Activated CD4-positive, alpha-beta T cell treated with anti-CD3 and anti-CD28 coated beads for 36 hours (primary cell): Measurements from ENCODE around the gene PRDM2. TPM values are rescaled to one million over a fixed set of nuclear protein-coding genes. Genes with fewer than 3 reads are reported as not detected.

Source experiments
- ATAC-seq: fragments of 200-7000 bp; cut with Tn5 transposase; one replicate; pipeline ENCODE4 v1.10.0; 2021; ENCODE audit warnings: mild to moderate bottlenecking, moderate library complexity
- CTCF ChIA-PET: fragments of 350-600 bp; sonication (Branson Sonifier 250); formaldehyde crosslinking; loops from one replicate; lab custom pipeline; 2021; ENCODE audit warnings: antibody characterized with exemption; lab: Charles Lee
- POLR2A ChIA-PET: fragments of 350-600 bp; sonication (Branson Sonifier 250); formaldehyde crosslinking; loops from one replicate; lab custom pipeline; 2021; ENCODE audit warnings: antibody characterized with exemption, inconsistent platforms; lab: Charles Lee
- DNase-seq: peaks from one replicate; pipeline ENCODE4 v3.0.0-alpha.2; 2020
- H3K27ac Mint-ChIP-seq: one replicate; pipeline ENCODE4 v1.8.0; 2021; ENCODE audit warnings: mixed read lengths
- H3K27me3 Mint-ChIP-seq: one replicate; pipeline ENCODE4 v1.8.0; 2021; ENCODE audit warnings: mixed read lengths
- H3K36me3 Mint-ChIP-seq: one replicate; pipeline ENCODE4 v1.8.0; 2021; ENCODE audit warnings: low read depth, mixed read lengths
- H3K4me1 Mint-ChIP-seq: one replicate; pipeline ENCODE4 v1.8.0; 2021; ENCODE audit warnings: mixed read lengths
- H3K4me3 Mint-ChIP-seq: one replicate; pipeline ENCODE4 v1.8.0; 2021; ENCODE audit warnings: mild to moderate bottlenecking, moderate library complexity, mixed read lengths
- H3K9me3 Mint-ChIP-seq: one replicate; pipeline ENCODE4 v1.8.0; 2021; ENCODE audit warnings: low read depth, mixed read lengths
- intact Hi-C, 2 experiments: fragments of 100-400 bp; cut with DNase I in 1 of 2; cut with micrococcal nuclease in 1 of 2; formaldehyde crosslinking; loops; one replicate each; pipeline versions ENCODE4 v1.14.2 to v1.15.1; 2022 to 2024; cut with DNase I, micrococcal nuclease
- total RNA-seq, 2 experiments: library from RNA; stranded (reverse); gene quantifications; one replicate each; pipeline ENCODE4 v1.2.3, GENCODE V29; 2021

PRDM2 gene
- total RNA-seq, 2 experiments from 2014 or later, result 36.2 to 46.7 TPM

DNA sequence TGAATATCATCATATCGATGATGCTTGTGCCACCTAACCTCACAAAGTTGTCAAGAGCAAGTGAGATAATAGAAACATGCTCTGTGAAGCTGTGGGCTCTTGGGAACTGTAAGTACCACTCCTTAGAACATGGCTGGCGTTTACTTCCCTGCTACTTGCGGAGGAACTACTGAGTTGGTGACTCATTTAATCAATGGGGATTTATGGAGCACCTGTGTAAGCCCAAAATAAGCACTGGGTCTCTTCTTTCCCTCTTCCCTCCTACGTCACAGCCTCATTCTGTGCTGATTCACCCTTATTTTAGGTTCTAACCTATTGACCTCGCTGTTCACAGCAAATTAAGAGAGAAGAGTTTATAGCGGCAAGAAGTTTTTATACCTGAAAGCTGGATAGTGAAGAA is 52.9 kb downstream of the PRDM2 start:
- no peaks in the 10 kb centered on the region for H3K27me3 Mint-ChIP-seq
- no peak for ATAC-seq
- POLR2A ChIA-PET, result interaction anchor here (0.6 kb wide), 1 partner anchor 73 kb away, joined by 3 read pairs; no protein-coding TSS in a partner anchor
- H3K4me1 Mint-ChIP-seq, result peaks cover 73% of the 10 kb centered on the region
- peak overlapping the region; percentile 14 for H3K27ac Mint-ChIP-seq
- CTCF ChIA-PET, result no interaction called here
- DNase-seq, result no peak
- H3K4me3 Mint-ChIP-seq, result no peak overlapping the region
- intact Hi-C loops, result no loop called here
- no peaks in the 10 kb centered on the region for H3K9me3 Mint-ChIP-seq
- peaks cover 34% of the 10 kb centered on the region for H3K36me3 Mint-ChIP-seq

DNA sequence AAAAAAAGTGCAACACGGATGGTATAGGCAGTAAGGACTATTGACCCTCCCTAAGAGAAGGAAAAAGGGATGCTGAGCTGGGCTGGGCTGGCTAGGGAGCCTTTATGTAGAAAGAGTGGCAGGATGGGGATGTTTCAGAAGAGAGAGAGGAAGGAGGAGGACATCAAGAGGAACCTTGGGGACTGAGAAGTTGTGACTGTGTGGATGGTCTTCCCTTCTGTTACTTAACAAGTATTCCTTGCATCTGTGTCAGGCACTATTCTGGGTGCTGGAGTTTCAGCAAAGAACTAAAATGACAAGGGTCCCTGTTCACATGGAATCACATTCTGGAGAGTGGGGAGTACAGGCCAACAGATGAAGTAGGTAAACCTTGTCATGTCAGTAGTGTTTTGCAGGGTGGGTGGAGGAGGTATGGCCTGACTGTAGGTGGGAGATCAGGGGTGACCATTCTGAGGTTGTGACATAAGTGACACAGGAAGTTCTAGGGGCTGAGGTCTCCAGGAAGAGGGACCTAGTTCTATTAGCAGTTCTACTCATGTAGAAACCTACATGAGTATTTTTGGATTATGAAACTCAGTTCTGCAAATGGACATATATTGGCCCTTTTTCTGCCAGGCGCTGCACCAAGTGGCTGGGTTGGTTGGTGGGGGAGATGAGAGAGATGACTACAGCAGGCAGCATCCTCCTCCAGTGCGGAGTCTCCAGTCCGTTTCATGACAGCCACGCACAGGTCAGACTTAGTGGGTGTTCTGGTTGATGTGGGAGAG is 53.8 kb downstream of the PRDM2 start:
- Mint-ChIP-seq H3K4me1 (peaks cover 72% of the 10 kb centered on the region), H3K27me3 (no peaks in the 10 kb centered on the region)

DNA sequence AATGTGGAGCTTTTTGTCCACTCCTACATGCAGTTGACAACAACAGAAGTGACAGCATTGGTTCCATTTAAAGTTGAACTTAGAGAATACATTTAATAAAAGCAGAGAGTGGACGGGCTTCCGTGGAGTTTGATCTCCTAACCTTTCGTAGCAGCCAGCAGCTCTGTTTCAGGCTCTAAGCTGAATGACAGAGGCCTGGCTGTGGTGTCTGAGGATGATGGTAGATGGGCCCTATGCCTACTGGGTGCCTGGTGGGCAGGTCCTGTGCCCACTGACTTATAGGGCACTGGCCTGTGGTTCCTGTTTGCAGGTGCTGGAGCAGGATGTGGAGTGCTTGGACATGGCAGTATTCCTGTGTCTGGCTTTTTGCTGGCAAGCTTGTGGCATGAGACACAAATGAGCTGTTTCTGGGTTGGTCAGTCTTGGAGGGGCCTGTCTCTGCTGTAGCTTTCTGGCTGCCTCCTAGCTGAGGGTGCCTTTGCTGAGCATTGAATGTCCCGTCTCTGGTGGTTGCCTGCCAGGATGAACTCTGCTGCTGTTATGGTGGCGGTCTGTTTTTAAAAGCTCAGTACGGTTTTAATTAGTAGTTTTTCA is 54.6 kb downstream of the PRDM2 start:
- no peak overlapping the region for H3K27ac Mint-ChIP-seq
- POLR2A ChIA-PET, result interaction anchor here (1.0 kb wide), 1 partner anchor 53 kb away, joined by 3 read pairs; no protein-coding TSS in a partner anchor
- no peaks in the 10 kb centered on the region for H3K27me3 Mint-ChIP-seq

More for the DNA sequence above, 53.8 kb downstream of the PRDM2 start:
- H3K9me3 Mint-ChIP-seq, result no peaks in the 10 kb centered on the region
- ChIA-PET POLR2A (interaction anchor here (0.6 kb wide), 1 partner anchor 74 kb away, joined by 3 read pairs; no protein-coding TSS in a partner anchor), CTCF (interaction anchor here (0.9 to 1.4 kb wide), 3 partner anchors 19 to 37 kb away, joined by 3 to 5 read pairs (median 5); no protein-coding TSS in a partner anchor)
- peaks cover 34% of the 10 kb centered on the region for H3K36me3 Mint-ChIP-seq
- intact Hi-C loops, result no loop called here
- ATAC-seq (no peak), DNase-seq (no peak)
- peak overlapping the region; percentile 37 for H3K4me3 Mint-ChIP-seq
- peak overlapping the region; percentile 61 for H3K27ac Mint-ChIP-seq

DNA sequence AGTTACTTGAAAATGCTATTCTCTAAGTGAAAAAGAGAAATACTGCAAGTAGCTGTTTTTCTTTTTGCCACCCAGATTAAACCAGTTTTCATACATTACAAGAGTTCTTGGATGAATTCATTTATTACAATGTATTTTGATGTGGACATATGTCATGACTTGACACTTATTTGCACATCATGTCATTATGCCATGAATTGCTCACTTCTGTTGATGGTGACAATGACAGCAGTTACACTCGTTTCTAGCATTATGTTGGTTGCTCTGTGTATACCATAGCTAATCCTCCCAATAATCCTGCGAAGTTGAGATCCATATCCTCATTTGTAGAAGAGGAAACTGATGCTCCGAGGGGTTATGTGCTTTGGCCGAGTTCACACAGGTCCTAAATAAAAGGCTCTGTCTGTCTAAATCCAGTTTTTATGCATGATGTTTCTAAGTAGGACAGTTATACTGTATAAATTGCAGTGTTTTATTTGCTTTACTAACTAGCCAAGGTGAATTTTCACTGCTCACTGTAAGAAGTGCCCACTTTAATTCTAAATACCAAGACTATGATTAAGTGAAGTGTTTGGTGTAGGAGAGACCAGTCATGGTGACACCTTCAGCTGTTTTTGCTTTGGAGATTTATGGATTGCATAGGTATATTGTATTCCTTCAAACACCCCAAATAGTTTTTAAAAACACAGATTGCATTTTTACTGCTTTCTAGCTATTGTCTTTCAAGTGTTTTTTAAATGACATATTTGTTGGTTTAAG is 56.7 kb downstream of the PRDM2 start:
- ChIA-PET CTCF (interaction anchor here (0.7 to 1.6 kb wide), 3 partner anchors 8 to 32 kb away, joined by 3 to 6 read pairs (median 3); no protein-coding TSS in a partner anchor), POLR2A (interaction anchor here (0.7 kb wide), 1 partner anchor 48 kb away, joined by 3 read pairs; no protein-coding TSS in a partner anchor)
- H3K27me3 Mint-ChIP-seq, result no peaks in the 10 kb centered on the region
- intact Hi-C loops, result loop anchor here in 1 of 2 experiments (2.0 kb wide), 1 partner anchor 38 kb away; no protein-coding TSS in a partner anchor
- H3K4me3 Mint-ChIP-seq, result no peak overlapping the region
- H3K27ac Mint-ChIP-seq, result peak overlapping the region; percentile 56
- peaks cover 84% of the 10 kb centered on the region for H3K4me1 Mint-ChIP-seq
- DNase-seq, result no peak
- peak; percentile 55 for ATAC-seq
- H3K9me3 Mint-ChIP-seq, result no peaks in the 10 kb centered on the region
- peaks cover 25% of the 10 kb centered on the region for H3K36me3 Mint-ChIP-seq

More for the DNA sequence above, 54.6 kb downstream of the PRDM2 start:
- peaks cover 34% of the 10 kb centered on the region for H3K36me3 Mint-ChIP-seq
- H3K4me1 Mint-ChIP-seq, result peaks cover 80% of the 10 kb centered on the region
- H3K9me3 Mint-ChIP-seq, result no peaks in the 10 kb centered on the region
- H3K4me3 Mint-ChIP-seq, result no peak overlapping the region
- CTCF ChIA-PET, result interaction anchor here (0.9 to 1.4 kb wide), 4 partner anchors 20 to 36 kb away, joined by 3 to 5 read pairs (median 4); no protein-coding TSS in a partner anchor
- intact Hi-C loops, result no loop called here
- DNase-seq (no peak), ATAC-seq (no peak)

DNA sequence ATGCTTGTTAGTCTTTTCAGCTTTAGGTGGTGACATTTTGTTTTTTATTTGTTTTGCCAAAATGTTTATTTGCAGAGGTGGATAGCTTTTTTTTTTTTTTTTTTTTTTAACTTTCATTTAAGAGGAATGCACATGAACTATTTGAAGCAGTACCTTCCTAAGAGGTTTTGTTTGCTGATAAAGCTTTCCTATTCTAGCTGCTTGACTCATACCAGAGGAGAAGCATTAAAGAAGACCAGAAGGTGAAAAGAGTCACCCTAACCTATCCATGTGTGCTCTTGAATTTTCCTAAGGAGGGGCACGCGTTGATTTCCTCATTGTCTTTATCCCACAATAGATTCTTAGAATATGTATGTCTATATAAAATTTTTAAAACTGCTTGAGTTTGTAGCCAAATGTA is 57.7 kb downstream of the PRDM2 start:
- Mint-ChIP-seq H3K9me3 (no peaks in the 10 kb centered on the region), H3K27me3 (no peaks in the 10 kb centered on the region), H3K36me3 (peaks cover 19% of the 10 kb centered on the region), H3K4me1 (peaks cover 85% of the 10 kb centered on the region), H3K27ac (peak overlapping the region; percentile 61), H3K4me3 (no peak overlapping the region)
- CTCF ChIA-PET, result interaction anchor here (0.6 to 2.0 kb wide), 6 partner anchors 9 to 33 kb away, joined by 3 to 8 read pairs (median 4); no protein-coding TSS in a partner anchor
- intact Hi-C loops, result loop anchor here in 1 of 2 experiments (2.0 kb wide), 1 partner anchor 37 kb away; no protein-coding TSS in a partner anchor
- DNase-seq (no peak), ATAC-seq (no peak)
- POLR2A ChIA-PET, result interaction anchor here (0.7 to 0.8 kb wide), 2 partner anchors 32 to 47 kb away, joined by 3 read pairs; no protein-coding TSS in a partner anchor

DNA sequence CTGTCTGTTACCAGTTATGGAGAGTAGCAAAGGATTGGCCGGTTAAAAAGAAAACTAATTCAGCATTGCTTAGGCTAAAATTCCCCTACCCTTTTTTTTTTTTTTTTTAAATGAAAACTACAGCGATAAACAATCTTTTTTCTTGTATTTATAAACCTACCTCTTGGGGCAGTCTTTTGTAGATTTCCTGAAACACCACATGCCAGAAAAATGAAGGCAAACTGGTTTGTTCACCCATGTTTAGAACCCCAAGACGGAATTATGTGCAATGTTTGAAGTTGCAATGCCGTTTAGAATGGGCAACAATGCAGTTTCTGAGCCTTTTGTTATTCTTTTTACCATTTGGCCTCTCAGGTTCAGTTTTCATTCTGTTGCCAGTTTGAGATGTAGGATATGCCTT is 59.1 kb downstream of the PRDM2 start:
- ChIA-PET CTCF (interaction anchor here (2.0 kb wide), 1 partner anchor 12 kb away, joined by 8 read pairs; no protein-coding TSS in a partner anchor), POLR2A (interaction anchor here (0.7 kb wide), 1 partner anchor 10 kb away, joined by 8 read pairs; no protein-coding TSS in a partner anchor)
- Mint-ChIP-seq H3K4me1 (peaks cover 85% of the 10 kb centered on the region), H3K4me3 (no peak overlapping the region), H3K36me3 (peaks cover 9% of the 10 kb centered on the region), H3K9me3 (no peaks in the 10 kb centered on the region), H3K27ac (no peak overlapping the region), H3K27me3 (no peaks in the 10 kb centered on the region)
- no peak for ATAC-seq
- DNase-seq, result no peak
- intact Hi-C loops, result no loop called here

DNA sequence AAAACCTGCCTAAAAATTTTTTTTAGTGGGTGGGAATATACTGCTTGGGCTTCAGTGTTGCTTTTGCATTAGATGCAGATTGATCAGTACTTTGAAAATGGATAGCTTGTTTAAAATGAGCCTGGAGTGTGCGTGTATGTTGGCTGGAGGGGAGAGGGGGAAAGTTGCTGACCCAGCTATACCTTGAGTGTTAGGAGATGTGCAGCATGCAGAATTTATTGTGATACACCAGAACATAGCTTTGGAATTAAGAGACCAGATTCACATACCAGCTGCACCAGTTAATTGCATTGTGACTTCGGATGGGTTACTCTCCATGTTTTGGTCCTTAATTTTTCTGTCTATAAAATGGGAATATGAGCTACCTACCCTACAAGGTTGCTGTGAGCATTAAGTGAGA is 60.4 kb downstream of the PRDM2 start:
- DNase-seq (no peak), ATAC-seq (no peak)
- ChIA-PET CTCF (interaction anchor here (0.6 to 0.9 kb wide), 2 partner anchors 15 to 30 kb away, joined by 3 to 6 read pairs; no protein-coding TSS in a partner anchor), POLR2A (interaction anchor here (0.6 kb wide), 1 partner anchor 37 kb away, joined by 7 read pairs; no protein-coding TSS in a partner anchor)
- Mint-ChIP-seq H3K27ac (peak overlapping the region; percentile 23), H3K9me3 (no peaks in the 10 kb centered on the region), H3K27me3 (no peaks in the 10 kb centered on the region), H3K36me3 (peaks cover 4% of the 10 kb centered on the region), H3K4me1 (peaks cover 84% of the 10 kb centered on the region), H3K4me3 (no peak overlapping the region)
- intact Hi-C loops, result no loop called here

DNA sequence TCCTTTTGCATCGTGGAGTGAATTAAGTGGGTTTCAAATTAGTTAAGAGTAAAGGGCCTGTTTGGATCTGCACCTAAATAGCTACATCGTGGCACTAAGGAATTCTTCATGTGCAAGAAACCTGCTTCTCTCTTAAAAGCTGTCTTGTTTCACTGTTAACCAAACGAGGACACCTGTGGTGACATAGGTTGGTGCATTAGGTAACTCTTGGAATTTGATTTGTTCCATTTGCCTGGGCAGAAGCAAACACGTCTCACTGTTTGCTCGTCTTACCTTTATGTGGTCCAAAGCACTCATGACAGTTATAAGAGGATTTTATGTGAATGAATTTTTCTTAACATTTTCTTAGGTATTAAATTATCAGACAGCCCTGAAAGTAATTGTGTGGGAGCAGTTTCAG is 60.9 kb downstream of the PRDM2 start:
- ChIA-PET CTCF (interaction anchor here (0.6 to 0.9 kb wide), 2 partner anchors 16 to 31 kb away, joined by 3 to 6 read pairs; no protein-coding TSS in a partner anchor), POLR2A (interaction anchor here (0.6 kb wide), 3 partner anchors 37 to 1794 kb away, joined by 7 to 8 read pairs (median 7); no protein-coding TSS in a partner anchor)
- Mint-ChIP-seq H3K4me1 (peaks cover 85% of the 10 kb centered on the region), H3K9me3 (no peaks in the 10 kb centered on the region), H3K27ac (no peak overlapping the region), H3K4me3 (no peak overlapping the region), H3K27me3 (no peaks in the 10 kb centered on the region), H3K36me3 (peaks cover 4% of the 10 kb centered on the region)
- DNase-seq (no peak), ATAC-seq (no peak)
- intact Hi-C loops, result no loop called here

DNA sequence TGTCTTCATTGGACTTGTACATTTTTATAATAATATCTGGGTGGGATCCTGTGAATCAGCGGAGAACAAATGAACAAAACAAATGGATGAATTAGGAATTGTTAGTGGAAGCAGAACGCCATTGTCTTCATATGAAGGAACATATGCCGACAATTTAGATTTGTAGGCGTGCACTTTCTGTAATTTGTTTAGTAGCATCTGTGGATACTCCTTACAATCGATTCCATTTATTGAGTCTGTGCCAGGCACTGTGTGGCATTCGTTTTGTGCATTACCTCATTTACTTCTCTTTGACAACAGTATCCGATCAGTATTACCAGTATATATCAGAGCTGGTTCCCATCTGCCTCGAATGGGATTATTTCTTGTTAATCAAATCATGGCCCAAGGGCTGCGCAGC is 61.9 kb downstream of the PRDM2 start:
- ATAC-seq (no peak), DNase-seq (no peak)
- Mint-ChIP-seq H3K9me3 (no peaks in the 10 kb centered on the region), H3K4me3 (no peak overlapping the region), H3K27ac (no peak overlapping the region), H3K4me1 (peaks cover 86% of the 10 kb centered on the region), H3K36me3 (peaks cover 5% of the 10 kb centered on the region), H3K27me3 (no peaks in the 10 kb centered on the region)
- intact Hi-C loops, result loop anchor here in 1 of 2 experiments (2.0 kb wide), 1 partner anchor 21 kb away; no protein-coding TSS in a partner anchor
- POLR2A ChIA-PET, result interaction anchor here (0.6 kb wide), 1 partner anchor 1971 kb away, joined by 3 read pairs; no protein-coding TSS in a partner anchor
- CTCF ChIA-PET, result no interaction called here

DNA sequence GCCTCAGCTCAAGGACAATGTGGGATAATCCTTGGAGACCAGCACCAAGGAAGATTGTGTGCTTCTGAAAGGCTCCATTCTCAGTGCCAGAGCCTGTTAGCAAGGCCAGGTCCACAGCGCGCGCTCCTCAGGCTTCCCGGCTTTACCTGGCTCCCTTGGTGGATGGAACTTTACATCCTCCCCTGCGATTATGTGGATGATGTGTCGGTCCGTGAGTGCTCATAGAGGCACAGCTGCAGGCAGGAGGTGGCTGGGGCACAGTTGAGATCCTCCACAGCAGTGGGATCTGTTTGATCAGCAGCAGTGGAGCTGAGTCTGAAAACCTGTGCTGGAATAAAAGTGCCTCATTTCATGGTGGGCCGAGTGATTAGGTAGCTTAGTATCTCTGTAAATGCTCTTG is 62.7 kb downstream of the PRDM2 start:
- H3K27me3 Mint-ChIP-seq, result no peaks in the 10 kb centered on the region
- DNase-seq (no peak), ATAC-seq (no peak)
- intact Hi-C loops, result loop anchor here in 1 of 2 experiments (2.0 kb wide), 1 partner anchor 20 kb away; no protein-coding TSS in a partner anchor
- CTCF ChIA-PET, result no interaction called here
- H3K4me3 Mint-ChIP-seq, result no peak overlapping the region
- H3K27ac Mint-ChIP-seq, result no peak overlapping the region
- no peaks in the 10 kb centered on the region for H3K9me3 Mint-ChIP-seq
- peaks cover 3% of the 10 kb centered on the region for H3K36me3 Mint-ChIP-seq
- H3K4me1 Mint-ChIP-seq, result peaks cover 83% of the 10 kb centered on the region
- POLR2A ChIA-PET, result no interaction called here
